H1 (cell line): ENCODE measurements around the gene RBMS1. TPM values are rescaled to one million over a fixed set of nuclear protein-coding genes. Genes with fewer than 3 reads are reported as not detected.

Experiments
- CTBP2 ChIP-seq: IDR thresholded peaks from 2 replicates; pipeline ENCODE4 v1.7.0; 2011; ENCODE audit warnings: borderline replicate concordance, mild to moderate bottlenecking, moderate library complexity, mixed read lengths, low read length; ENCODE audit not compliant: insufficient read depth, insufficient read length
- GABPA ChIP-seq: IDR thresholded peaks from 2 replicates; pipeline ENCODE4 v1.6.1; 2011; ENCODE audit warnings: mild to moderate bottlenecking, low read length, moderate library complexity, borderline replicate concordance; ENCODE audit not compliant: insufficient read depth
- KDM1A ChIP-seq: fragments of 200-600, 300-600 bp; sonication (generic); IDR thresholded peaks from 2 replicates; pipeline ENCODE4 v1.7.1; 2016; ENCODE audit warnings: mild to moderate bottlenecking, low read length, borderline replicate concordance
- MAX ChIP-seq: IDR thresholded peaks from 2 replicates; pipeline ENCODE4 v1.6.1; 2012; ENCODE audit warnings: inconsistent platforms
- polyA plus RNA-seq, 7 experiments: library from polyadenylated mRNA; depleted of rRNA in 3 of 7; stranded (reverse) in 5 of 7; unstranded in 2 of 7; fragments of >200 nt in 5 of 7; fragments of 200-250 nt in 2 of 7; gene quantifications; 1 replicate in 5 of 7; 2 replicates in 1 of 7; 4 replicates in 1 of 7; pipeline versions ENCODE4 v1.2.1 to v1.2.3, GENCODE V29; 2011 to 2013; ENCODE audit warnings: missing spikeins in 2 of 7, mixed read lengths in 2 of 7
- total RNA-seq: library from RNA; stranded (reverse); fragmentation: NEBNext Ultra II Directional; extraction: Animal tissue kit (Norgen Biotek cat#: 25700); gene quantifications from 2 replicates; pipeline ENCODE4 v1.2.1, GENCODE V29; 2021
- TF ChIP-seq, protein P1 (sequence below): IDR thresholded peaks from 2 replicates; pipeline ENCODE4 v1.6.1; 2011; ENCODE audit warnings: low read depth, mild to moderate bottlenecking, low read length; ENCODE audit not compliant: insufficient read depth

The RBMS1 gene
- total and polyA plus RNA-seq, 2 of the 8 experiments (the other 6 are each of a cell fraction or from before 2014, with no cell fraction given), result 53.7 to 60.0 TPM

DNA sequence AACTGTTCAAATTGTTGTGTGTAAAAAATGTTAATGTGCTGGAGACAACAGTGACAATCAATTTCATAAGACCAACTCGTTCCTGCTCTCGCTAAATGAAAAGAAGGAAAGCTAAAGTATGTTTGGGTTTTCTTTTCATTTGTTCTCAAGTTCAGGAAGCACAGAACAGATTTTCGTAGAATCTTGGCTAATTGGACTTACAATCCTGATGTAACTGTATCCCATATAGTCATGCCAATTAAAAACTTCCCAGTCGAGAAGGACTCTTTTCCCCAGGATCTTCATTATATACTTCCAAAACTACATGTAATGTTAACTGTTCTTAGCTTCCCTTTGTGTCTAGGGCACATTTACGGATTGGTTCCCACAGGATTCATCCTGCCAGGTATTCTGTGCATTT, 158.2 kb downstream of the RBMS1 start (continued):
- no peak for TF ChIP-seq MAX
- no peak for TF ChIP-seq KDM1A
- no peak for TF ChIP-seq CTBP2
- TF ChIP-seq, protein P1, sequence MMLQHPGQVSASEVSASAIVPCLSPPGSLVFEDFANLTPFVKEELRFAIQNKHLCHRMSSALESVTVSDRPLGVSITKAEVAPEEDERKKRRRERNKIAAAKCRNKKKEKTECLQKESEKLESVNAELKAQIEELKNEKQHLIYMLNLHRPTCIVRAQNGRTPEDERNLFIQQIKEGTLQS, result no peak
- no peak for TF ChIP-seq GABPA
- TF ChIP-seq, all 59 proteins: peak for 0
